Activated CD4-positive, alpha-beta T cell treated with anti-CD3 and anti-CD28 coated beads, Interleukin-2, amount 10 ng/mL, durations not matched to agents 7 days and 5 days (primary cell): Measurements from ENCODE around the gene BPIFA2. TPM values are rescaled to one million over a fixed set of nuclear protein-coding genes. Genes with fewer than 3 reads are reported as not detected.

Source experiments
- CTCF ChIA-PET: fragments of 350-600 bp; sonication (Branson Sonifier 250); formaldehyde crosslinking; loops from one replicate; lab custom pipeline; 2021; ENCODE audit warnings: antibody characterized with exemption; lab: Charles Lee
- POLR2A ChIA-PET: fragments of 350-600 bp; sonication (Branson Sonifier 250); formaldehyde crosslinking; loops from one replicate; lab custom pipeline; 2021; ENCODE audit warnings: antibody characterized with exemption; lab: Charles Lee
- DNase-seq: peaks from one replicate; pipeline ENCODE4 v3.0.0-alpha.2; 2020
- H3K27ac Mint-ChIP-seq: one replicate; pipeline ENCODE4 v1.8.0; 2021; ENCODE audit warnings: mild to moderate bottlenecking, moderate library complexity, mixed read lengths
- H3K27me3 Mint-ChIP-seq: one replicate; pipeline ENCODE4 v1.8.0; 2021; ENCODE audit warnings: mixed read lengths
- H3K36me3 Mint-ChIP-seq: one replicate; pipeline ENCODE4 v1.8.0; 2021; ENCODE audit warnings: low read depth, mixed read lengths
- H3K4me1 Mint-ChIP-seq: one replicate; pipeline ENCODE4 v1.8.0; 2021; ENCODE audit warnings: mixed read lengths
- H3K4me3 Mint-ChIP-seq: one replicate; pipeline ENCODE4 v1.8.0; 2021; ENCODE audit warnings: mild to moderate bottlenecking, moderate library complexity, mixed read lengths
- H3K9me3 Mint-ChIP-seq: one replicate; pipeline ENCODE4 v1.8.0; 2021; ENCODE audit warnings: mixed read lengths
- total RNA-seq, 2 experiments: library from RNA; stranded (reverse); gene quantifications; one replicate each; pipeline ENCODE4 v1.2.3, GENCODE V29; 2021

Gene BPIFA2
- total RNA-seq, 2 experiments from 2014 or later: not detected

DNA sequence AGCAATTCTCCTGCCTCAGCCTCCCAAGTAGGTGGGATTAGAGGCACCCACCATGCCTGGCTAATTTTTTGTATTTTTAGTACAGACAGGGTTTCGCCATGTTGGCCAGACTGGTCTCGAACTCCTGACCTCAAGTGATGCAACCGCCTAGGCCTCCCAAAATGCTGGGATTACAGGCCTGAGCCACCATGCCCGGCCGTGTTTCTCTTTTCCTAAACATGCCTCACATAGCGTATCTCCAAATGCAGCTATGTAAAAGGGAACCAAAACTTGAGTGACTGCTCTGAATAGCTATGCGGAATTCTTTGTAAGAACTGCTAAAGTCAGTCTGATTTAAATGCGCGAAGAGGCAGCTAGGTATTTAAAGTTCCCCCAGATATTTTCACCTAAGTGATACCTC, 20.5 kb downstream of the BPIFA2 start:
- POLR2A ChIA-PET: no interaction called here

DNA sequence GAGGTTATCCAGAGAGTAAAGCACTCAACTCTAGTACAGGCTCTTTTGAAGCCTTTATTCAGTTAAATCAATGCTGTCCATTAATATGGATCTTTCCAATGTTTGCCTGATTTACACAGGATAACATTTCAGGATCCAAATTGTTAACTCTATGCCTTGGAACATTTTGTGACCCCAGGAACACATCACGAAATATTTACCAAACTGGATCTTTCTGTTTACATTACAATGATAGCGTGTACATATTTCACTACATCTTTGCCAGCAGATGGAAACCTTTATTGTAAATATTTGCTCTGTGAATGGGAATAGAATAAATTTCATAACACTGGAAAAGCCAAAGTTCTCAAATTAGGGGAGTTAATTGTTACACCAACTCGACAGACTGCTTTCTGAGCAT, 23.5 kb downstream of the BPIFA2 start:
- Mint-ChIP-seq H3K27ac (no peak overlapping the region), H3K36me3 (no peaks in the 10 kb centered on the region), H3K4me1 (no peaks in the 10 kb centered on the region), H3K4me3 (no peak overlapping the region), H3K9me3 (no peaks in the 10 kb centered on the region), H3K27me3 (no peaks in the 10 kb centered on the region)
- ChIA-PET POLR2A (no interaction called here), CTCF (no interaction called here)
- no peak for DNase-seq

More for the DNA sequence above, 20.5 kb downstream of the BPIFA2 start:
- H3K36me3 Mint-ChIP-seq: no peaks in the 10 kb centered on the region
- no peak overlapping the region for H3K27ac Mint-ChIP-seq
- DNase-seq: no peak
- no peaks in the 10 kb centered on the region for H3K9me3 Mint-ChIP-seq
- H3K27me3 Mint-ChIP-seq: no peaks in the 10 kb centered on the region
- CTCF ChIA-PET: interaction anchor here (0.8 kb wide), 1 partner anchor 14 kb away, joined by 5 read pairs; no protein-coding TSS in a partner anchor
- no peak overlapping the region for H3K4me3 Mint-ChIP-seq
- no peaks in the 10 kb centered on the region for H3K4me1 Mint-ChIP-seq

DNA sequence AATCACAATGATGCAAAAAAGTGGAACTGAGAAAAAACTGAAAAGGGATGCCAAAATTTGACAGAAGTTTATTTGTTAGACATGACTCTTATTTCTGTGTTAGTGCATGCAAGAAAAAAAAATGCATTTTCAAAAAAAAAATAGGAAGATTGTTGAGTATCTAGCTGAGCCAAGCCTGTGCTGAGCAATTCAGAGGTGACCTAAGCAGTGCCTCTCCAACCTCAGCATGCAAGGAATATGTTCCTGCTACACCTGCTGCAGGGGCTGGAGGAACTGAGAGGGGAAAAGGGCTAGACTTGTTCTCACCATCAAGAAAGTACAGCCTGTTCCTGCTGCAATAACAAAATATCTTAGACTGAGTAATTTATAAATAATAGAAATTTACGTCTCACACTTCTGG, 24.0 kb downstream of the BPIFA2 start:
- Mint-ChIP-seq H3K9me3 (no peaks in the 10 kb centered on the region), H3K36me3 (no peaks in the 10 kb centered on the region), H3K4me1 (no peaks in the 10 kb centered on the region), H3K4me3 (no peak overlapping the region), H3K27me3 (no peaks in the 10 kb centered on the region), H3K27ac (no peak overlapping the region)
- ChIA-PET CTCF (interaction anchor here (1.5 kb wide), 1 partner anchor 35 kb away, joined by 3 read pairs; no protein-coding TSS in a partner anchor), POLR2A (no interaction called here)
- DNase-seq: no peak

DNA sequence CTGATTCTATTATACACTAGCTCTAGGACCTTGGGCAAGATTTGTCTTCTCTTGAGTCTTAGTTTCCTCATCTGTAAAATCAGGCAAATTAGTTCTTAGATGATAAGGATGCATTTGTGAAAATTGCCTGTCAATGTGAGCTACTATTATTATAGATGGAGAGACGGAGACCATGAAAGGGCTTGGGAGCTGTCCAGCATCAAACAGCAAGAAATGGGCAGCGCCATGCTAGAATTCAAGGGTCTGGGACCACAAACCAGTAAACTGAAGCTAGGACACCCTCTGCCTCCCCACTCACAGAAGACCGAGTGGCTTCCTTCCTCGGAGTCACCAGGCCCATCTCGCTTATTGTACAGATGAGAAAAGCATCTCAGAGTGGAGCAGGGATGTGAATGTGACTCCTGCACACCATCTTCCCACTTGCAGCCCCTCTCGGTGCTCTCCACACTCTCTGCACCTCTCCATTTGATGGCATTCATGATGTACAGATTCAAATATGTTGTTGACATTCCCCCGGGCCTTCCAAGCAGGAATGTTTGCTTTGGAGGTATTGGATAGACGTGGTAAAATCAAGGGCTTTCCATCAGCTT, 25.0 kb downstream of the BPIFA2 start:
- H3K4me3 Mint-ChIP-seq: no peak overlapping the region
- POLR2A ChIA-PET: no interaction called here
- no peaks in the 10 kb centered on the region for H3K4me1 Mint-ChIP-seq
- CTCF ChIA-PET: interaction anchor here (1.5 kb wide), 1 partner anchor 34 kb away, joined by 3 read pairs; no protein-coding TSS in a partner anchor
- H3K9me3 Mint-ChIP-seq: no peaks in the 10 kb centered on the region
- H3K27ac Mint-ChIP-seq: no peak overlapping the region
- no peaks in the 10 kb centered on the region for H3K27me3 Mint-ChIP-seq
- no peak for DNase-seq
- H3K36me3 Mint-ChIP-seq: no peaks in the 10 kb centered on the region

DNA sequence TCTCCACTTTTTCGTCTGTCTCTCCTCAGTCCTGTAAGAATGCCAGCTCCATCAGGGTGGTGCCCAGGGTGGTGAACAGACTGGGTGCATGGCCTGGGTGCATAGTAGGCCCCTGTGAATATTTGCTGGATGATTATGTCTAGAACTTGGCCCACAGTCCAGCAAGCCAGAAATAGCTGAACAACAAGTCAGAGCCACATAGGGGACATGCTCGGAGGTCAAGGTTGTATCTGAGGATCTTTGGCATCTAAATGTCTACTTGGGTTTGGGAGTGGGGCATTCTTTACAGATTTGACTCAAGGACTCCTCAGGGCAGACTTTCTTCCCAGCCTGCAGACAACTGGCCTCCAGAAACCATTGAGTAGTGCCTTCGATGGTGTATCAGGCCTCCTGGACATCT, 31.1 kb downstream of the BPIFA2 start:
- ChIA-PET CTCF (interaction anchor here (1.0 kb wide), 1 partner anchor 16 kb away, joined by 4 read pairs; no protein-coding TSS in a partner anchor), POLR2A (no interaction called here)
- H3K4me1 Mint-ChIP-seq: no peaks in the 10 kb centered on the region
- no peaks in the 10 kb centered on the region for H3K36me3 Mint-ChIP-seq
- H3K4me3 Mint-ChIP-seq: no peak overlapping the region
- H3K27me3 Mint-ChIP-seq: peaks cover 1% of the 10 kb centered on the region
- DNase-seq: no peak
- H3K9me3 Mint-ChIP-seq: no peaks in the 10 kb centered on the region
- H3K27ac Mint-ChIP-seq: no peak overlapping the region

DNA sequence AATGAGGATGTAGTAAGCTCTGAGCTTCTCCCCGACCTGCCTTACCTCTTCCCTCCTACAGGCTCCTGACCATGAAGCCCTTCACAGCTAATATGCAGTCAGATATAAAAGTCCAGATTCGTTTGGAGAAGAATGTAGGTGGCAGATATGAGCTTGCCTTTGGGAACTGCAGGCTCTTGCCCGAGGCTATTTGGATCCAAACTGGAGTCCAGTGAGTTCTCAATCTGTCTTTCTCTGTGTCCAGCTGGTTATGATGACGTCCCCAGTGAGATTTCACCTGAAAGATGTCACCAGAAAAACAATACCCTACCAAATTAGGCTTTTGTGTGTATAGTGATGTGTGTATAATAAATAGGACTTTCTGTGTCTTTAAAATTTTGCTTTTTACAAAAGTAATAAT, 34.5 kb downstream of the BPIFA2 start:
- Mint-ChIP-seq H3K27ac (no peak overlapping the region), H3K36me3 (no peaks in the 10 kb centered on the region), H3K4me3 (no peak overlapping the region), H3K9me3 (no peaks in the 10 kb centered on the region), H3K27me3 (peaks cover 4% of the 10 kb centered on the region), H3K4me1 (no peaks in the 10 kb centered on the region)
- CTCF ChIA-PET: interaction anchor here (1.1 kb wide), 1 partner anchor 14 kb away, joined by 5 read pairs; no protein-coding TSS in a partner anchor
- POLR2A ChIA-PET: no interaction called here
- DNase-seq: no peak

DNA sequence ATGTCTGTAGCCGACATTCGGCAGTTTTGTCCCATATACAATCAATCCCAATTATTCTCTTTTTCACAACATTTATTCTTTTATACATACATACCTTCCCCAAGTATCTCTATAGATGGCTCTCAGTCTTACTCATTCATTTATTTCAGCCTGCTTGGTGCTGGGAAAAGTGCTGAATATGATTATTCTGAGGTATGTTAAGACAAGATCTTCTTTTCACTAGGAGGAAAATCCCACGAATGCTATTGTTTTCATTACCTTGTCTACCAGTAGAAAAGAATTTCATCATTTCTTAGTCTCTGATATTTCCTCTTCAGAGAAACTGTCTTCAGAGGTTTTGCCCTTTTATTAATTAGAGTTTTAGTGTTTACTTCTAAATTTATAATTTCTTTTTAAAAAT, 35.5 kb downstream of the BPIFA2 start:
- H3K4me1 Mint-ChIP-seq: no peaks in the 10 kb centered on the region
- no peak overlapping the region for H3K4me3 Mint-ChIP-seq
- H3K9me3 Mint-ChIP-seq: no peaks in the 10 kb centered on the region
- no peak for DNase-seq
- H3K27me3 Mint-ChIP-seq: peaks cover 7% of the 10 kb centered on the region
- no peaks in the 10 kb centered on the region for H3K36me3 Mint-ChIP-seq
- ChIA-PET CTCF (interaction anchor here (1.1 kb wide), 1 partner anchor 15 kb away, joined by 5 read pairs; no protein-coding TSS in a partner anchor), POLR2A (no interaction called here)
- no peak overlapping the region for H3K27ac Mint-ChIP-seq

DNA sequence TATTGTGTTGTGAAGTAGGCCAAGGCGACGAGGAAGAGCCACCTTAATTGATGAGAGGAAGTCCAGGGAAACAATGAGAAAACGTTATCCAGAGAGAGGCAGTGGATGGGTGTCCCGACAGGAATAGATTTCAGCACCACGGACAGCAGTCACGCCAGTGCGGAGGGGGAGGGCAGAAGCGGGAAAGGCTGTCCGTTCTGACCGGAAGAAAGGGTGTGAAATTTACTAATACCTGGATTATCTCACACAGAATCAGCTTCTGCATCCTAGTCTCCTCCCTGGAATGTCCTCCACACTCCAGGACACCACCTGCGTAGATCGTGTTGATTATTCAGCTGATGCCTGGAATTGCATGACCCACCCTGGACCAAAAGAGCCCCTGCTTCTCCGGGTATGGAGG, 41.8 kb downstream of the BPIFA2 start:
- peak; percentile 62 for DNase-seq
- H3K4me3 Mint-ChIP-seq: no peak overlapping the region
- no peaks in the 10 kb centered on the region for H3K9me3 Mint-ChIP-seq
- no peaks in the 10 kb centered on the region for H3K4me1 Mint-ChIP-seq
- peaks cover 16% of the 10 kb centered on the region for H3K27me3 Mint-ChIP-seq
- POLR2A ChIA-PET: no interaction called here
- H3K36me3 Mint-ChIP-seq: no peaks in the 10 kb centered on the region
- H3K27ac Mint-ChIP-seq: no peak overlapping the region
- CTCF ChIA-PET: interaction anchor here (0.6 to 1.0 kb wide), 2 partner anchors 141 to 307 kb away, joined by 3 read pairs; no protein-coding TSS in a partner anchor

DNA sequence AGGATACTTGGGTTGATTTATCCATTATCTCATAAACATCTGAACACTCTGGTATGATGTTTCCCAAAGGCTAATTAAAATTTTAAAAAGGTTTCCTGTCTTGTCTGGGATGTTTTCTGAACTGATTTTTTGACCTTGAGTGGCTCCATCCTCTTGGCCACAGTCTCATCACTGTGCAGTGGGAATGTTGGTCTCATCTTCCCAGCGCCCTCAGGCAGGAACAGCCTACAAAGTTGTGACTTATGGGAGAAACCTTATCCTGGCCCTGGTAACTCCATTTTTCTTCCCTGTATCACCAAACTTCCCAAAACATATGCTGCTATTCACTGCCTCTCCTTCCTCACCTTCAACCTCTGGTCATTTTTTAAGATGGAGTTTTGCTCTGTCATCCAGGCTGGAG, 42.4 kb downstream of the BPIFA2 start:
- Mint-ChIP-seq H3K4me1 (no peaks in the 10 kb centered on the region), H3K27me3 (peaks cover 15% of the 10 kb centered on the region), H3K4me3 (no peak overlapping the region), H3K27ac (no peak overlapping the region), H3K36me3 (no peaks in the 10 kb centered on the region), H3K9me3 (no peaks in the 10 kb centered on the region)
- POLR2A ChIA-PET: no interaction called here
- DNase-seq: no peak
- CTCF ChIA-PET: interaction anchor here (1.0 kb wide), 1 partner anchor 308 kb away, joined by 3 read pairs; no protein-coding TSS in a partner anchor

DNA sequence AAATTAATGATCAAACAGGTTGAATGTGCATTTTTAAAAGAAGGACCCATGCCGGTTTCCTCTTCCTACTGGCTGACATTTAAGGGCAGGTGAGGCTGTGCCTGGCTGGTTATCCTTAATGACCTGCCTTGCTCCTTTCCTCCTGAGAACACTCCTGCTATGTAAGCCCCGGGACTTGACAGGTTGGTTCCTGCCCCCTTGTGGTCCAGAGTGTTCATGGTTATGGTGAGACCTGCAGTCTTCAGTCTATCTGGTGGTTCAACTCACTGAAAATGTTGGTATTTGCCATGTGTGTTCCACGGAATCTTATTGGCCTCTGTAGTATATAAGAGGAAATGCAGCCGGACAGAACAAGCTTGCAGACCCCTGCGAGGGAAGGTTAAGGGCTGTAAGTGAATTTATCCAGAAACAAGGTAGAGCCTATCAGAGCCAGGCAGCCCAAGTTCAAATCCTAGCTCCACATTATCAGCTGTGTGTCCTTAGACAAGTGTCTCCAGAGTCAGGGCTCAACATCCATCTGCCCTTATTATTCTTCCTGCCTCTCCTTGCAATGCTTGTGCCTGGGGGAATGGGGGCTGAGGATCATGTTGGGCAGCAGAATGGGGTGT, 44.0 kb downstream of the BPIFA2 start:
- no peak overlapping the region for H3K27ac Mint-ChIP-seq
- no peak overlapping the region for H3K4me3 Mint-ChIP-seq
- CTCF ChIA-PET: interaction anchor here (0.6 to 1.4 kb wide), 2 partner anchors 315 to 888 kb away, joined by 3 to 4 read pairs; no protein-coding TSS in a partner anchor
- H3K27me3 Mint-ChIP-seq: peaks cover 15% of the 10 kb centered on the region
- DNase-seq: peak; percentile 50
- H3K4me1 Mint-ChIP-seq: no peaks in the 10 kb centered on the region
- POLR2A ChIA-PET: no interaction called here
- H3K36me3 Mint-ChIP-seq: no peaks in the 10 kb centered on the region
- H3K9me3 Mint-ChIP-seq: no peaks in the 10 kb centered on the region

DNA sequence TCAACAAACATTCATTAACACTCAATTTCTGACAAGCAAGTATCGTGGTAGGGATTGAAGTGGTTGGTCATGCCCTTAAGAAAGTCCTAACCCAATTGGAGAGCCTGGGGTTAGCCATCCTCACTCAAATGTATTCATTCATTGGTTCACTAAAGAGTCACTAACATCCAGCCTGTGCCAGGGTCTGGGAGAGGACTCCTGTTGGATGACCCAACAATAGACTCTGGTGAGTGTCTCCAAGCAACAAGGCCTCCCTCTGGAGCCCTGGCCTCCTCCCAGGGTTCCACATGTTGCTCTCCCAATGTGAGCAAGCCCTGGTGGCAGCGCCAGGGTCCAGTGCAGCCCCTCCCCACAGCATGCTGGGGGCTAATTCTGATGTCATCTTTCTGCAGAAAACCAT, 49.1 kb downstream of the BPIFA2 start, which contains the start of gene BPIFA3:
TSS of gene BPIFA3 (plus strand) at position 301 of the 400 bp plus-strand sequence. CDS start 185 bp downstream, outside the sequence.
- Mint-ChIP-seq H3K4me1 (no peaks in the 10 kb centered on the region), H3K36me3 (no peaks in the 10 kb centered on the region), H3K27ac (no peak within 1 kb of the TSS), H3K9me3 (no peaks in the 10 kb centered on the region), H3K4me3 (no peak within 1 kb of the TSS), H3K27me3 (peaks cover 8% of the 10 kb centered on the region)
- CTCF ChIA-PET: no interaction called here
- POLR2A ChIA-PET: no interaction called here
- no peak for DNase-seq

DNA sequence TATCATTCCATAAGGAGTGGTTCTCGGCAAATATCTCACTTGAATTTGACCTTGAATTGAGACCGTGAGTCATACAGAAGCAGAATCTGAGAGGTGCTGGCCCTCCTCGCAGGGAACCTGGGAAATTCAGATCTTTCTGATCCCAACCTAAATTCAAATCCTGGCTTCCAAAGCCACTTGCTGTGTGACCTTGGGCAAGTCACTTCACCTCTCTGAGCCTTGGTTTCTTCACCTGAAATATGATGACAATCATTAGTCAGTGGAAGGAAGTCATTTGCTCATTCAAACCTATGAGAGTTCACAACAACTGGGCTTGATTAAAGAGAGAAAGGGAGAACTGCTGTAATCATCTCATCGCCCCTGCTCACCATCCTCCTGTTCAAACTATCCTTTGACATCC, 56.4 kb downstream of the BPIFA2 start:
- Mint-ChIP-seq H3K4me3 (no peak overlapping the region), H3K36me3 (no peaks in the 10 kb centered on the region), H3K9me3 (no peaks in the 10 kb centered on the region), H3K27ac (no peak overlapping the region), H3K4me1 (no peaks in the 10 kb centered on the region), H3K27me3 (peaks cover 16% of the 10 kb centered on the region)
- ChIA-PET POLR2A (no interaction called here), CTCF (no interaction called here)
- DNase-seq: no peak

DNA sequence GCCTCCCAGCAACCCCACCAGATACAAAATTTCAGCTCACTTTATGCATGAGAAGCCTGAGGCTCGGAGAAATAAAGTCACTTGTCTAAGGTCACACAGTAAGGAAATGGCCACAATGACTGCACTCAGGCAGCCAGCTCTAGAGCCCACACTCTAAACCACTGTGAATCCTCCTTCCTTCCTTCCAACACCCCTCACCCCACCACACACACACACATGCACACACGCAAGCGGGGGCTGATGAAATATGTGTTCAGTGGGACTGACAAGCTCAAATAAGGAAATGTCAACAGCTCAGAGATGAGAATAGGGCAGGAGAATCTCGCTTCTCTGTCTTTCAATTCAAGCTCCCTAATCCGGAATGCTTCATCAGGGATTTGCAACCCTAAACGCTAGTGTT, 61.9 kb downstream of the BPIFA2 start:
- peaks cover 18% of the 10 kb centered on the region for H3K27me3 Mint-ChIP-seq
- H3K27ac Mint-ChIP-seq: peak overlapping the region; percentile 39
- ChIA-PET POLR2A (no interaction called here), CTCF (interaction anchor here (0.6 to 1.1 kb wide), 2 partner anchors 9 to 333 kb away, joined by 4 to 5 read pairs; no protein-coding TSS in a partner anchor)
- no peak for DNase-seq
- H3K4me3 Mint-ChIP-seq: no peak overlapping the region
- H3K9me3 Mint-ChIP-seq: no peaks in the 10 kb centered on the region
- H3K36me3 Mint-ChIP-seq: no peaks in the 10 kb centered on the region
- peaks cover 17% of the 10 kb centered on the region for H3K4me1 Mint-ChIP-seq
